HCT116 (cell line): ENCODE measurements around the gene ZMYND19. TPM values are rescaled to one million over a fixed set of nuclear protein-coding genes. Genes with fewer than 3 reads are reported as not detected.
A peak's percentile ranks its signal among the peaks of the same experiment; 100 is the strongest.

Experiments used
- ATAC-seq: fragments of 200-7000 bp; cut with Tn5 transposase; 2 replicates; pipeline ENCODE4 v1.9.1; 2020; ENCODE audit warnings: mild to moderate bottlenecking, moderate library complexity
- BruUV-seq: library from RNA; stranded (reverse); fragments of 400-500 nt; replicated peaks from 2 replicates; lab custom pipeline; 2021; lab: Mats Ljungman, UMichigan
- CTCF ChIA-PET: fragments of 300-600 bp; sonication (Branson Sonifier 250); formaldehyde crosslinking; loops from one replicate; lab custom pipeline; 2021; ENCODE audit warnings: antibody characterized with exemption; lab: Charles Lee
- POLR2A ChIA-PET: fragments of 300-600, 350-600 bp; sonication (Branson Sonifier 250); formaldehyde crosslinking; loops from one replicate; lab custom pipeline; 2021; ENCODE audit warnings: antibody characterized with exemption; lab: Charles Lee
- RAD21 ChIA-PET, 2 experiments: fragments of 300-600 bp; sonication (Branson Sonifier 250); formaldehyde crosslinking; loops; one replicate each; lab custom pipeline; 2023; ENCODE audit warnings: low total read pairs in 2 of 2; ENCODE audit not compliant: uncharacterized antibody in 2 of 2, unreplicated experiment in 2 of 2, low non-redundant PET in 1 of 2; lab: Charles Lee
- DNase-seq: peaks from one replicate; pipeline ENCODE4 v3.0.0-alpha.2; 2010; ENCODE audit warnings: low read depth, low spot score
- H2AFZ ChIP-seq: fragments of 200-600 bp; shearing (Covaris generic), sonication (generic); 2 replicates; pipeline ENCODE4 v1.6.1; 2017; ENCODE audit warnings: low read depth, mixed run types, mixed read lengths, antibody characterized with exemption, low read length; ENCODE audit not compliant: poor library complexity, severe bottlenecking
- H3K27ac ChIP-seq: 2 replicates; pipeline ENCODE4 v1.5.1; 2012; ENCODE audit warnings: low read depth, low read length
- H3K27me3 ChIP-seq: fragments of 200-600 bp; sonication (generic); 2 replicates; pipeline ENCODE4 v1.6.1; 2016; ENCODE audit warnings: mixed run types, low read length, mixed read lengths; ENCODE audit not compliant: insufficient read depth
- H3K36me3 ChIP-seq, 2 experiments: fragments of 200-500 bp in 1 of 2; fragments of 200-600 bp in 1 of 2; sonication (Bioruptor generic) in 1 of 2; sonication (generic) in 1 of 2; 2 replicates each; pipeline versions ENCODE4 v1.5.1 to v1.6.1; 2014 to 2016; ENCODE audit warnings: low read length in 2 of 2, inconsistent platforms in 1 of 2, mixed read lengths in 1 of 2, mixed run types in 1 of 2; ENCODE audit not compliant: insufficient read depth in 2 of 2, control insufficient read depth in 1 of 2
- H3K4me1 ChIP-seq, 2 experiments: fragments of 200-600 bp in 1 of 2; sonication (generic) in 1 of 2; 2 replicates each; pipeline versions ENCODE4 v1.5.1 to v1.6.1; 2012 to 2017; ENCODE audit warnings: low read length in 2 of 2, inconsistent platforms in 1 of 2, mild to moderate bottlenecking in 1 of 2, mixed read lengths in 1 of 2, mixed run types in 1 of 2, moderate library complexity in 1 of 2; ENCODE audit not compliant: insufficient read depth in 2 of 2, control insufficient read depth in 1 of 2
- H3K4me2 ChIP-seq: fragments of 200-600 bp; sonication (generic); 2 replicates; pipeline ENCODE4 v1.6.1; 2017; ENCODE audit warnings: mixed run types, low read length, mixed read lengths
- H3K4me3 ChIP-seq, 2 experiments: fragments of 200-600 bp in 1 of 2; sonication (generic) in 1 of 2; replicated peaks in 1 of 2; 2 replicates each; pipeline ENCODE4 v1.5.1; 2011 to 2016; ENCODE audit warnings: low read length in 2 of 2, control low read depth in 1 of 2, low read depth in 1 of 2, mild to moderate bottlenecking in 1 of 2, mixed read lengths in 1 of 2, mixed run types in 1 of 2
- H3K79me2 ChIP-seq: fragments of 200-600 bp; sonication (generic); 2 replicates; pipeline ENCODE4 v1.6.1; 2017; ENCODE audit warnings: mild to moderate bottlenecking, mixed run types, low read length, moderate library complexity, mixed read lengths; ENCODE audit not compliant: insufficient read depth
- H3K9ac ChIP-seq: fragments of 200-600 bp; sonication (generic); 2 replicates; pipeline ENCODE4 v1.6.1; 2016; ENCODE audit warnings: low read length, mixed read lengths
- H3K9me2 ChIP-seq: fragments of 200-600 bp; sonication (generic), shearing (Covaris generic); 2 replicates; pipeline ENCODE4 v1.6.1; 2017; ENCODE audit warnings: mixed run types, mild to moderate bottlenecking, moderate library complexity; ENCODE audit not compliant: insufficient read depth
- H3K9me3 ChIP-seq, 2 experiments: fragments of 200-500 bp in 1 of 2; fragments of 200-600 bp in 1 of 2; sonication (Bioruptor generic) in 1 of 2; sonication (generic) in 1 of 2; 2 replicates each; pipeline ENCODE4 v1.6.1; 2014 to 2017; ENCODE audit warnings: low read length in 2 of 2, mixed read lengths in 2 of 2, inconsistent platforms in 1 of 2, low read depth in 1 of 2, mild to moderate bottlenecking in 1 of 2, mixed run types in 1 of 2, moderate library complexity in 1 of 2; ENCODE audit not compliant: control insufficient read depth in 1 of 2, insufficient read depth in 1 of 2
- H4K20me1 ChIP-seq: fragments of 200-600 bp; sonication (generic), shearing (Covaris generic); 2 replicates; pipeline ENCODE4 v1.6.1; 2017; ENCODE audit warnings: mixed run types, mild to moderate bottlenecking, moderate library complexity; ENCODE audit not compliant: insufficient read depth
- CBX3 ChIP-seq: IDR thresholded peaks from 2 replicates; pipeline ENCODE4 v1.6.1; 2012; ENCODE audit warnings: low read depth
- CEBPB ChIP-seq: IDR thresholded peaks from 2 replicates; pipeline ENCODE4 v1.6.1; 2012; ENCODE audit warnings: low read depth
- EGR1 ChIP-seq: IDR thresholded peaks from 2 replicates; pipeline ENCODE4 v1.6.1; 2012; ENCODE audit warnings: low read depth
- ELF1 ChIP-seq: IDR thresholded peaks from 2 replicates; pipeline ENCODE4 v1.6.1; 2012; ENCODE audit warnings: low read depth, borderline replicate concordance
- EZH2phosphoT487 ChIP-seq: fragments of 200-600 bp; IDR thresholded peaks from 2 replicates; pipeline ENCODE4 v1.6.1; 2018; ENCODE audit warnings: antibody characterized with exemption, borderline replicate concordance
- FOSL1 ChIP-seq: IDR thresholded peaks from 2 replicates; pipeline ENCODE4 v1.6.1; 2012; ENCODE audit warnings: low read depth
- POLR2A ChIP-seq: IDR thresholded peaks from 2 replicates; pipeline ENCODE4 v1.7.0; 2011; ENCODE audit warnings: borderline replicate concordance; ENCODE audit not compliant: insufficient read depth, insufficient read length; ENCODE audit errors: extremely low read depth
- POLR2AphosphoS5 ChIP-seq: IDR thresholded peaks from 2 replicates; pipeline ENCODE4 v1.6.1; 2011; ENCODE audit warnings: mild to moderate bottlenecking, low read depth, low read length, moderate library complexity
- SIN3A ChIP-seq: IDR thresholded peaks from 2 replicates; pipeline ENCODE4 v1.6.1; 2012; ENCODE audit warnings: low read depth
- SP1 ChIP-seq: IDR thresholded peaks from 2 replicates; pipeline ENCODE4 v1.6.1; 2012; ENCODE audit warnings: low read depth
- SRF ChIP-seq: IDR thresholded peaks from 2 replicates; pipeline ENCODE4 v1.6.1; 2012; ENCODE audit warnings: low read depth
- TCF7L2 ChIP-seq: IDR thresholded peaks from 2 replicates; pipeline ENCODE4 v1.7.0; 2011; ENCODE audit warnings: borderline replicate concordance, inconsistent platforms; ENCODE audit not compliant: insufficient read depth, insufficient read length; ENCODE audit errors: extremely low read depth
- YY1 ChIP-seq: IDR thresholded peaks from 2 replicates; pipeline ENCODE4 v1.6.1; 2011; ENCODE audit warnings: low read length, low read depth, moderate library complexity, mild to moderate bottlenecking; ENCODE audit not compliant: insufficient replicate concordance; ENCODE audit errors: extremely low read depth
- ZFX ChIP-seq: fragments of 450-650 bp; IDR thresholded peaks from 2 replicates; pipeline ENCODE4 v1.6.1; 2017
- ZNF274 ChIP-seq: fragments of 200-500 bp; sonication (Bioruptor generic); IDR thresholded peaks from 2 replicates; pipeline ENCODE4 v1.6.1; 2014; ENCODE audit warnings: mild to moderate bottlenecking, low read depth, low read length, inconsistent platforms
- intact Hi-C: fragments of 100-400 bp; cut with micrococcal nuclease; formaldehyde crosslinking; loops from 2 replicates; pipeline ENCODE4 v1.10.0; 2022
- total RNA-seq: library from RNA; stranded (reverse); gene quantifications from one replicate; pipeline ENCODE4 v1.2.1, GENCODE V29; 2021; ENCODE audit not compliant: unreplicated experiment
- TF ChIP-seq, protein P1 (sequence below): IDR thresholded peaks from 2 replicates; pipeline ENCODE4 v1.6.1; 2012
- TF ChIP-seq, protein P2 (sequence below): IDR thresholded peaks from 2 replicates; pipeline ENCODE4 v1.6.1; 2012; ENCODE audit warnings: low read depth
- TF ChIP-seq, protein P3 (sequence below): IDR thresholded peaks from 2 replicates; pipeline ENCODE4 v1.6.1; 2012
- TF ChIP-seq, protein P4 (sequence below), 3 experiments: fragments of 200-600 bp in 1 of 3; sonication (generic) in 1 of 3; IDR thresholded peaks in 2 of 3; conservative IDR thresholded peaks in 1 of 3; 2 replicates each; pipeline ENCODE4 v1.5.1; 2012 to 2017; ENCODE audit warnings: low read depth in 2 of 3, low read length in 2 of 3, antibody characterized with exemption in 1 of 3, borderline replicate concordance in 1 of 3, control low read depth in 1 of 3, mild to moderate bottlenecking in 1 of 3, mixed read lengths in 1 of 3, mixed run types in 1 of 3, moderate library complexity in 1 of 3; ENCODE audit not compliant: insufficient read depth in 1 of 3

Gene ZMYND19
- total RNA-seq, 1 experiment from 2014 or later: 57.4 TPM

DNA sequence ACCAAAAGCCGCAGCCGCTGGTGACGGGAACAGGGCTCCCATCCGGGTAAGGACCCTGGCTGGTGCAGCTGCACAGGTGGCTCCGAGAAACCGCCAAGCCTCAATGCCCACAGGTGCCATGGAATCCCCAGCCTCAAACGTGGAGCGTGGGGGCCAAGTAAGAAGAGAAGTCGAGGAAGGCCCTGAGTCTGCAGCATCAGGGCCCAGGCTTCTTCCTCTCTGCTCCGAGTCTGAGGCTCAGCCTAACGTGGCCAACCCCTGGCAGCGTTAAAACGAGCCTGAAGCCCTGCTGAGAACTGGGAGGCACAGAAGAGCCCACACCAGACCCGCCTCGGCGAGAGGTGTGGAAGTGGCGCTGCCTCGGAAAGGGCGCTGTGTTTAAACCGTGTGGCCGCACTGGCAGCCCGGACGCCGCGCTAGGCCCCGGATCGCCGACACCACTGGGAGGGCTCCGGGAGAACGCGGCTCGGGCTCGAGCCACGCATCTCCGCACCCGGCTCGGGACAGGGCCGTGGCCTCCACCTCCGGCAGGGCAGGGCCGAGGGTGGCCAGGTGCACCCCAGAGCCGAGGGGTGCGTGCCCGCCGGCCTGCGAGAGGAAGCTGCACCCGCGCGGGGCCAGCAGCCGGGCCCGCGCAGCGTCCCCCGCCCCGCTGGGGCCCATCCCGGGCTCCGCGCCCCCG is 730 bp downstream of the ZMYND19 start:
- RAD21 ChIA-PET: no interaction called here
- CTCF ChIA-PET: interaction anchor here (2.0 kb wide), 1 partner anchor 10 kb away, joined by 11 read pairs; the partner anchor contains the start of gene DPH7
- DNase-seq: no peak

More for the DNA sequence above, 730 bp downstream of the ZMYND19 start:
- H3K4me3 ChIP-seq: peak overlapping the region; percentile 80 to 91
- peaks cover 52% of the 10 kb centered on the region for H3K79me2 ChIP-seq
- H3K27ac ChIP-seq: peak overlapping the region; percentile 75; the same call in 1 of the 2 replicates
- no peaks in the 10 kb centered on the region for H3K9me3 ChIP-seq
- peak overlapping the region; percentile 83 for H3K4me2 ChIP-seq
- no peak overlapping the region for H2AFZ ChIP-seq
- BruUV-seq: no TSS peak
- POLR2A ChIA-PET: no interaction called here
- peaks cover 27 to 38% of the 10 kb centered on the region in 2 experiments; a peak in 3 of 4 replicates for H3K36me3 ChIP-seq
- H3K9me2 ChIP-seq: no peaks in the 10 kb centered on the region
- H4K20me1 ChIP-seq: no peaks in the 10 kb centered on the region
- intact Hi-C loops: no loop called here
- TF ChIP-seq CEBPB (no peak), FOSL1 (no peak), EGR1 (no peak), ELF1 (no peak), EZH2phosphoT487 (no peak), ZNF274 (no peak), CBX3 (no peak), YY1 (no peak), POLR2AphosphoS5 (no peak), SRF (no peak), SIN3A (no peak), TCF7L2 (no peak), ZFX (no peak; the same call in 1 of the 2 replicates), SP1 (no peak), POLR2A (no peak)
- TF ChIP-seq, protein P1, sequence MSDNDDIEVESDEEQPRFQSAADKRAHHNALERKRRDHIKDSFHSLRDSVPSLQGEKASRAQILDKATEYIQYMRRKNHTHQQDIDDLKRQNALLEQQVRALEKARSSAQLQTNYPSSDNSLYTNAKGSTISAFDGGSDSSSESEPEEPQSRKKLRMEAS: no peak
- TF ChIP-seq, protein P2, sequence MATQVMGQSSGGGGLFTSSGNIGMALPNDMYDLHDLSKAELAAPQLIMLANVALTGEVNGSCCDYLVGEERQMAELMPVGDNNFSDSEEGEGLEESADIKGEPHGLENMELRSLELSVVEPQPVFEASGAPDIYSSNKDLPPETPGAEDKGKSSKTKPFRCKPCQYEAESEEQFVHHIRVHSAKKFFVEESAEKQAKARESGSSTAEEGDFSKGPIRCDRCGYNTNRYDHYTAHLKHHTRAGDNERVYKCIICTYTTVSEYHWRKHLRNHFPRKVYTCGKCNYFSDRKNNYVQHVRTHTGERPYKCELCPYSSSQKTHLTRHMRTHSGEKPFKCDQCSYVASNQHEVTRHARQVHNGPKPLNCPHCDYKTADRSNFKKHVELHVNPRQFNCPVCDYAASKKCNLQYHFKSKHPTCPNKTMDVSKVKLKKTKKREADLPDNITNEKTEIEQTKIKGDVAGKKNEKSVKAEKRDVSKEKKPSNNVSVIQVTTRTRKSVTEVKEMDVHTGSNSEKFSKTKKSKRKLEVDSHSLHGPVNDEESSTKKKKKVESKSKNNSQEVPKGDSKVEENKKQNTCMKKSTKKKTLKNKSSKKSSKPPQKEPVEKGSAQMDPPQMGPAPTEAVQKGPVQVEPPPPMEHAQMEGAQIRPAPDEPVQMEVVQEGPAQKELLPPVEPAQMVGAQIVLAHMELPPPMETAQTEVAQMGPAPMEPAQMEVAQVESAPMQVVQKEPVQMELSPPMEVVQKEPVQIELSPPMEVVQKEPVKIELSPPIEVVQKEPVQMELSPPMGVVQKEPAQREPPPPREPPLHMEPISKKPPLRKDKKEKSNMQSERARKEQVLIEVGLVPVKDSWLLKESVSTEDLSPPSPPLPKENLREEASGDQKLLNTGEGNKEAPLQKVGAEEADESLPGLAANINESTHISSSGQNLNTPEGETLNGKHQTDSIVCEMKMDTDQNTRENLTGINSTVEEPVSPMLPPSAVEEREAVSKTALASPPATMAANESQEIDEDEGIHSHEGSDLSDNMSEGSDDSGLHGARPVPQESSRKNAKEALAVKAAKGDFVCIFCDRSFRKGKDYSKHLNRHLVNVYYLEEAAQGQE: no peak
- TF ChIP-seq, protein P3, sequence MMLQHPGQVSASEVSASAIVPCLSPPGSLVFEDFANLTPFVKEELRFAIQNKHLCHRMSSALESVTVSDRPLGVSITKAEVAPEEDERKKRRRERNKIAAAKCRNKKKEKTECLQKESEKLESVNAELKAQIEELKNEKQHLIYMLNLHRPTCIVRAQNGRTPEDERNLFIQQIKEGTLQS: no peak
- TF ChIP-seq, protein P4, sequence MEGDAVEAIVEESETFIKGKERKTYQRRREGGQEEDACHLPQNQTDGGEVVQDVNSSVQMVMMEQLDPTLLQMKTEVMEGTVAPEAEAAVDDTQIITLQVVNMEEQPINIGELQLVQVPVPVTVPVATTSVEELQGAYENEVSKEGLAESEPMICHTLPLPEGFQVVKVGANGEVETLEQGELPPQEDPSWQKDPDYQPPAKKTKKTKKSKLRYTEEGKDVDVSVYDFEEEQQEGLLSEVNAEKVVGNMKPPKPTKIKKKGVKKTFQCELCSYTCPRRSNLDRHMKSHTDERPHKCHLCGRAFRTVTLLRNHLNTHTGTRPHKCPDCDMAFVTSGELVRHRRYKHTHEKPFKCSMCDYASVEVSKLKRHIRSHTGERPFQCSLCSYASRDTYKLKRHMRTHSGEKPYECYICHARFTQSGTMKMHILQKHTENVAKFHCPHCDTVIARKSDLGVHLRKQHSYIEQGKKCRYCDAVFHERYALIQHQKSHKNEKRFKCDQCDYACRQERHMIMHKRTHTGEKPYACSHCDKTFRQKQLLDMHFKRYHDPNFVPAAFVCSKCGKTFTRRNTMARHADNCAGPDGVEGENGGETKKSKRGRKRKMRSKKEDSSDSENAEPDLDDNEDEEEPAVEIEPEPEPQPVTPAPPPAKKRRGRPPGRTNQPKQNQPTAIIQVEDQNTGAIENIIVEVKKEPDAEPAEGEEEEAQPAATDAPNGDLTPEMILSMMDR (IDR thresholded peaks at IDR 0.05 in 2 of 3, conservative IDR thresholded peaks at IDR 0.05 in 1 of 3; ENCODE audit: borderline replicate concordance in 1 of 3, insufficient read depth in 1 of 3, low read depth in 2 of 3, low read length in 2 of 3): no peak
- ATAC-seq: peak; percentile 9
- H3K9ac ChIP-seq: peak overlapping the region; percentile 94
- H3K4me1 ChIP-seq: peaks cover 11 to 20% of the 10 kb centered on the region in 2 experiments; a peak in 2 of 4 replicates
- H3K27me3 ChIP-seq: no peaks in the 10 kb centered on the region
